NT2/D1 (cell line): Measurements from ENCODE around the gene TTLL1.
"Not testable (repeated sequence)": the region's sequence is repeated elsewhere in the genome, so short reads cannot be mapped to it uniquely, and the experiment has no call there.

Experiments
- DNase-seq: peaks from one replicate; pipeline ENCODE4 v3.0.0-alpha.2; 2011; ENCODE audit warnings: low read depth, low spot score
- H3K27me3 ChIP-seq: 2 replicates; pipeline ENCODE4 v1.6.0; 2011; ENCODE audit warnings: mild to moderate bottlenecking; ENCODE audit not compliant: insufficient read length, insufficient read depth
- H3K36me3 ChIP-seq: 2 replicates; pipeline ENCODE4 v1.6.1; 2011; ENCODE audit warnings: mild to moderate bottlenecking, low read length, mixed read lengths; ENCODE audit not compliant: insufficient read depth, insufficient read length
- H3K4me1 ChIP-seq: 2 replicates; pipeline ENCODE4 v1.5.1; 2011; ENCODE audit not compliant: insufficient read depth, insufficient read length
- H3K4me3 ChIP-seq: 2 replicates; pipeline ENCODE4 v1.5.1; 2011; ENCODE audit warnings: low read depth; ENCODE audit not compliant: insufficient read length
- H3K9ac ChIP-seq: 2 replicates; pipeline ENCODE4 v1.6.0; 2011; ENCODE audit warnings: low read depth; ENCODE audit not compliant: insufficient read length
- H3K9me3 ChIP-seq: 2 replicates; pipeline ENCODE4 v1.5.1; 2011; ENCODE audit warnings: mild to moderate bottlenecking, low read length; ENCODE audit not compliant: insufficient read depth
- SUZ12 ChIP-seq: IDR thresholded peaks from 2 replicates; pipeline ENCODE4 v1.6.1; 2011; ENCODE audit not compliant: insufficient read length, insufficient read depth; ENCODE audit errors: extremely low read depth
- YY1 ChIP-seq: IDR thresholded peaks from 2 replicates; pipeline ENCODE4 v1.6.1; 2011; ENCODE audit not compliant: insufficient read length, insufficient read depth
- ZNF274 ChIP-seq: IDR thresholded peaks from 2 replicates; pipeline ENCODE4 v1.6.1; 2011; ENCODE audit warnings: mild to moderate bottlenecking, low read depth, low read length

TTLL1 gene

GRCh38 chr22:42996646-42997365 is 92.4 kb downstream of the TTLL1 start:
- Histone ChIP-seq H3K9me3 (peaks cover 6% of the 10 kb centered on the region; the same call in 1 of the 2 replicates), H3K4me1 (peaks cover 11% of the 10 kb centered on the region), H3K9ac (no peak overlapping the region), H3K4me3 (no peak overlapping the region), H3K36me3 (peaks cover 4% of the 10 kb centered on the region), H3K27me3 (no peaks in the 10 kb centered on the region)
- TF ChIP-seq SUZ12 (no peak), YY1 (no peak), ZNF274 (no peak)
- no peak for DNase-seq

- DNase-seq, H3K4me3 ChIP-seq, H3K4me1 ChIP-seq, H3K36me3 ChIP-seq, H3K9me3 ChIP-seq, H3K27me3 ChIP-seq, H3K9ac ChIP-seq: not testable (repeated sequence)
Measured at GRCh38 chr22:42995654-42996053, 93.5 kb downstream of the TTLL1 start.

- Histone ChIP-seq H3K4me1 (peaks cover 4% of the 10 kb centered on the region), H3K4me3 (no peak overlapping the region), H3K27me3 (no peaks in the 10 kb centered on the region), H3K9me3 (peaks cover 6% of the 10 kb centered on the region; the same call in 1 of the 2 replicates), H3K9ac (no peak overlapping the region), H3K36me3 (peaks cover 4% of the 10 kb centered on the region)
- TF ChIP-seq ZNF274 (no peak), YY1 (no peak), SUZ12 (no peak)
- no peak for DNase-seq
Measured at GRCh38 chr22:42994917-42995562, 94.2 kb downstream of the TTLL1 start.

GRCh38 chr22:42994276-42994916 is 94.8 kb downstream of the TTLL1 start:
- no peak for TF ChIP-seq SUZ12
- no peak for TF ChIP-seq ZNF274
- Histone ChIP-seq H3K9me3 (peaks cover 6% of the 10 kb centered on the region; the same call in 1 of the 2 replicates), H3K36me3 (peaks cover 4% of the 10 kb centered on the region), H3K27me3 (no peaks in the 10 kb centered on the region), H3K9ac (no peak overlapping the region), H3K4me1 (peaks cover 3% of the 10 kb centered on the region), H3K4me3 (no peak overlapping the region)
- no peak for DNase-seq

GRCh38 chr22:42993651-42994275 is 95.4 kb downstream of the TTLL1 start:
- Histone ChIP-seq H3K36me3 (peaks cover 4% of the 10 kb centered on the region), H3K4me3 (no peak overlapping the region), H3K4me1 (peaks cover 3% of the 10 kb centered on the region), H3K27me3 (no peaks in the 10 kb centered on the region), H3K9me3 (peaks cover 1% of the 10 kb centered on the region; the same call in 1 of the 2 replicates), H3K9ac (no peak overlapping the region)
- DNase-seq = no peak
- TF ChIP-seq SUZ12 (no peak), YY1 (no peak), ZNF274 (no peak)

GRCh38 chr22:42992886-42993479 is 96.2 kb downstream of the TTLL1 start:
- TF ChIP-seq YY1 = no peak
- no peak for TF ChIP-seq ZNF274
- TF ChIP-seq SUZ12 = no peak
- H3K4me3 ChIP-seq = no peak overlapping the region
- H3K4me1 ChIP-seq = peaks cover 3% of the 10 kb centered on the region
- no peaks in the 10 kb centered on the region for H3K9me3 ChIP-seq
- DNase-seq = no peak
- H3K36me3 ChIP-seq = peaks cover 4% of the 10 kb centered on the region
- H3K27me3 ChIP-seq = no peaks in the 10 kb centered on the region
- no peak overlapping the region for H3K9ac ChIP-seq
